Right lobe of liver (tissue), 4 donors: ENCODE results near the gene FBXO10.

Experiments
- POLR2A ChIP-seq: fragments of 450-650 bp; IDR thresholded peaks from one replicate; pipeline ENCODE4 v1.6.1; 2017; ENCODE audit warnings: antibody characterized with exemption, mild to moderate bottlenecking
- TF ChIP-seq, protein P1 (sequence below), 4 donors: fragments of 200-600 bp in 3 of 4; fragments of 450-650 bp in 1 of 4; IDR thresholded peaks; one replicate each; pipeline versions ENCODE4 v1.5.1 to v1.8.0; 2016 to 2022; ENCODE audit warnings: antibody characterized with exemption in 4 of 4, mild to moderate bottlenecking in 2 of 4
- donor health status: DM: no; HTN: no; CAD: no.
- donor health status: DM: no; HTN: no; CAD: no.
- donor health status: DM: no; HTN: yes; CAD: no.

DNA sequence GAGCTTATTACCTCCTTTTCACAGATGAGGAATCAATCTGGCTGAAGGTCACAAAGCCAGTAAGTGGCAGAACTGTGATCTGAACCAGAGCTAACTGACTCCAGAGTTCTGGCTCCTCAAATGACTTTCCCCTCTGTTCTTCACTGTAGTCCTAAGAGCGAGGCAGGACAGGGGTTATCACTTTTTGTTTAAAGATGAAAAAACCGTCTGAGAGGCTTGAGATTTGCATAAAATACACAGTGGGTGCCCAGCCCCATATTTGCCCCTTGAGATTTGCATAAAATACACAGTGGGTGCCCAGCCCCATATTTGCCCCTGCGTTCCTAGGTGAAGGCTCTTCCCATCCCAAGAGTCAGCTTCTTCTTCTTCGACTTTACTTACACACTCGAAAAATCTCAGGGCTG, 667 bp downstream of the FBXO10 start:
- TF ChIP-seq, protein P1, sequence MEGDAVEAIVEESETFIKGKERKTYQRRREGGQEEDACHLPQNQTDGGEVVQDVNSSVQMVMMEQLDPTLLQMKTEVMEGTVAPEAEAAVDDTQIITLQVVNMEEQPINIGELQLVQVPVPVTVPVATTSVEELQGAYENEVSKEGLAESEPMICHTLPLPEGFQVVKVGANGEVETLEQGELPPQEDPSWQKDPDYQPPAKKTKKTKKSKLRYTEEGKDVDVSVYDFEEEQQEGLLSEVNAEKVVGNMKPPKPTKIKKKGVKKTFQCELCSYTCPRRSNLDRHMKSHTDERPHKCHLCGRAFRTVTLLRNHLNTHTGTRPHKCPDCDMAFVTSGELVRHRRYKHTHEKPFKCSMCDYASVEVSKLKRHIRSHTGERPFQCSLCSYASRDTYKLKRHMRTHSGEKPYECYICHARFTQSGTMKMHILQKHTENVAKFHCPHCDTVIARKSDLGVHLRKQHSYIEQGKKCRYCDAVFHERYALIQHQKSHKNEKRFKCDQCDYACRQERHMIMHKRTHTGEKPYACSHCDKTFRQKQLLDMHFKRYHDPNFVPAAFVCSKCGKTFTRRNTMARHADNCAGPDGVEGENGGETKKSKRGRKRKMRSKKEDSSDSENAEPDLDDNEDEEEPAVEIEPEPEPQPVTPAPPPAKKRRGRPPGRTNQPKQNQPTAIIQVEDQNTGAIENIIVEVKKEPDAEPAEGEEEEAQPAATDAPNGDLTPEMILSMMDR (IDR thresholded peaks at IDR 0.05): no peak
- no peak for TF ChIP-seq POLR2A
